WTC11 (cell line): ENCODE results near the gene TMTC2.

Experiments used
- CTCF ChIP-seq: fragments of 200-600 bp; IDR thresholded peaks from 2 replicates; pipeline ENCODE4 v1.8.0; 2022; ENCODE audit warnings: antibody characterized with exemption
- NR3C1 ChIP-seq: sonication (generic); formaldehyde crosslinking; conservative IDR thresholded peaks from 2 replicates; pipeline ENCODE4 v1.8.1; 2023; ENCODE audit warnings: low read depth, mild to moderate bottlenecking, missing genetic modification reagents

- no peak for TF ChIP-seq CTCF
- TF ChIP-seq NR3C1 (CRISPR knock-in tag): no peak
Observed at GRCh38 chr12:82866946-82867345, 180.2 kb downstream of the TMTC2 start.
